Endothelial cell of umbilical vein (primary cell): ENCODE results near the gene SIM1. TPM values are rescaled to one million over a fixed set of nuclear protein-coding genes. Genes with fewer than 3 reads are reported as not detected.

Source experiments
- BruUV-seq: library from RNA; stranded (reverse); fragments of 400-500 nt; replicated peaks from 2 replicates; lab custom pipeline; 2021; lab: Mats Ljungman, UMichigan
- CTCF ChIA-PET: fragments of 300-600, 350-600 bp; sonication (Branson Sonifier 250); formaldehyde crosslinking; loops from one replicate; lab custom pipeline; 2021; ENCODE audit warnings: antibody characterized with exemption, inconsistent platforms; lab: Charles Lee
- POLR2A ChIA-PET: fragments of 300-600, 350-600 bp; sonication (Branson Sonifier 250); formaldehyde crosslinking; loops from one replicate; lab custom pipeline; 2021; ENCODE audit warnings: antibody characterized with exemption, inconsistent platforms; lab: Charles Lee
- DNase-seq: peaks from one replicate; pipeline ENCODE4 v3.0.0-alpha.2; 2011; ENCODE audit warnings: low read depth, low spot score
- FAIRE-seq: peaks from 2 replicates; lab custom pipeline; 2011; peaks lifted over from hg19 to GRCh38; lab: Jason Lieb, UNC
- H2AFZ ChIP-seq: 2 replicates; pipeline ENCODE4 v1.6.0; 2012; ENCODE audit warnings: low read depth, low read length, control low read depth, inconsistent platforms
- H3K27ac ChIP-seq: 2 replicates; pipeline ENCODE4 v1.5.1; 2011; ENCODE audit warnings: low read depth, mild to moderate bottlenecking, control low read depth, low read length, moderate library complexity; ENCODE audit not compliant: insufficient read depth
- H3K27me3 ChIP-seq, 2 experiments: 2 replicates each; pipeline versions ENCODE4 v1.6.0 to v1.6.1; 2011; ENCODE audit warnings: low read length in 2 of 2, mixed read lengths in 1 of 2; ENCODE audit not compliant: control insufficient read depth in 2 of 2, insufficient read depth in 2 of 2
- H3K36me3 ChIP-seq, 2 experiments: 2 replicates in 1 of 2; 3 replicates in 1 of 2; pipeline ENCODE4 v1.5.1; 2011; ENCODE audit warnings: low read length in 2 of 2, mild to moderate bottlenecking in 1 of 2, moderate library complexity in 1 of 2; ENCODE audit not compliant: control insufficient read depth in 2 of 2, insufficient read depth in 2 of 2; ENCODE audit errors: extremely low read depth in 1 of 2
- H3K4me1 ChIP-seq: 3 replicates; pipeline ENCODE4 v1.5.1; 2011; ENCODE audit warnings: mild to moderate bottlenecking, low read length; ENCODE audit not compliant: control insufficient read depth, insufficient read depth; ENCODE audit errors: extremely low read depth
- H3K4me2 ChIP-seq: 2 replicates; pipeline ENCODE4 v1.6.1; 2011; ENCODE audit warnings: low read length, control low read depth, mixed read lengths; ENCODE audit not compliant: insufficient read depth
- H3K4me3 ChIP-seq, 3 experiments: fragments of 200-600 bp in 1 of 3; sonication (generic), shearing (Covaris generic) in 1 of 3; replicated peaks in 1 of 3; 2 replicates each; pipeline ENCODE4 v1.5.1; 2011 to 2016; ENCODE audit warnings: control low read depth in 3 of 3, low read length in 3 of 3, mild to moderate bottlenecking in 2 of 3, inconsistent platforms in 1 of 3, low read depth in 1 of 3, moderate library complexity in 1 of 3; ENCODE audit not compliant: insufficient read depth in 1 of 3
- H3K79me2 ChIP-seq: 2 replicates; pipeline ENCODE4 v1.6.0; 2012; ENCODE audit warnings: low read length, inconsistent platforms; ENCODE audit not compliant: control insufficient read depth, insufficient read depth
- H3K9ac ChIP-seq: replicated peaks from 2 replicates; pipeline ENCODE3; 2011; ENCODE audit warnings: low read length, control low read depth; ENCODE audit not compliant: insufficient read depth; ENCODE audit errors: extremely low read depth
- H3K9me1 ChIP-seq: replicated peaks from 3 replicates; pipeline ENCODE4 v1.6.0; 2011; ENCODE audit warnings: mild to moderate bottlenecking, low read length; ENCODE audit not compliant: control insufficient read depth, insufficient read depth; ENCODE audit errors: extremely low read depth
- H3K9me3 ChIP-seq: replicated peaks from 2 replicates; pipeline ENCODE4 v1.5.1; 2012; ENCODE audit warnings: low read length, inconsistent platforms; ENCODE audit not compliant: control insufficient read depth, insufficient read depth
- H4K20me1 ChIP-seq: replicated peaks from 2 replicates; pipeline ENCODE3; 2011; ENCODE audit warnings: mild to moderate bottlenecking, low read length; ENCODE audit not compliant: control insufficient read depth, insufficient read depth; ENCODE audit errors: extremely low read depth
- EZH2 ChIP-seq: IDR thresholded peaks from 2 replicates; pipeline ENCODE4 v1.6.1; 2012; ENCODE audit warnings: borderline replicate concordance, low read depth, mild to moderate bottlenecking, moderate library complexity, low read length, inconsistent platforms; ENCODE audit not compliant: severe bottlenecking
- FOS ChIP-seq: IDR thresholded peaks from 2 replicates; pipeline ENCODE4 v1.6.1; 2011; ENCODE audit warnings: mild to moderate bottlenecking, low read length, moderate library complexity, borderline replicate concordance; ENCODE audit not compliant: insufficient read depth
- GATA2 ChIP-seq: IDR thresholded peaks from 2 replicates; pipeline ENCODE4 v1.7.0; 2011; ENCODE audit warnings: low read depth, mild to moderate bottlenecking, moderate library complexity, mixed read lengths, low read length; ENCODE audit not compliant: insufficient read length, insufficient read depth
- JUN ChIP-seq: IDR thresholded peaks from 2 replicates; pipeline ENCODE4 v1.6.1; 2011; ENCODE audit warnings: borderline replicate concordance, low read depth; ENCODE audit not compliant: insufficient read length, insufficient read depth
- MAX ChIP-seq: IDR thresholded peaks from 2 replicates; pipeline ENCODE4 v1.6.1; 2011; ENCODE audit not compliant: insufficient read depth, insufficient read length
- MYC ChIP-seq: IDR thresholded peaks from one replicate; pipeline ENCODE4 v1.6.1; 2011; ENCODE audit warnings: mild to moderate bottlenecking, low read depth, low read length
- POLR2A ChIP-seq: IDR thresholded peaks from 2 replicates; pipeline ENCODE4 v1.6.1; 2012; ENCODE audit warnings: low read depth, mild to moderate bottlenecking, control low read depth, low read length
- POLR2AphosphoS5 ChIP-seq: IDR thresholded peaks from 2 replicates; pipeline ENCODE4 v1.6.1; 2012; ENCODE audit warnings: low read depth, mild to moderate bottlenecking, control low read depth, low read length, moderate library complexity; ENCODE audit not compliant: insufficient read depth
- dilution Hi-C: fragments of 300-500 bp; cut with MboI; formaldehyde crosslinking; loops from one replicate; pipeline ENCODE4 v1.15.0; 2019; ENCODE audit warnings: low sequenced_read_pairs; ENCODE audit not compliant: extremely low pct_ligation_motif_present
- intact Hi-C: fragments of 100-400 bp; cut with micrococcal nuclease; formaldehyde crosslinking; loops from one replicate; pipeline ENCODE4 v1.10.0; 2022
- polyA plus RNA-seq, 4 experiments: library from polyadenylated mRNA; depleted of rRNA in 3 of 4; stranded (reverse) in 3 of 4; unstranded in 1 of 4; fragments of >200 nt; gene quantifications; 2 replicates each; pipeline versions ENCODE4 v1.2.1 to v1.2.3, GENCODE V29; 2011 to 2012; ENCODE audit warnings: missing spikeins in 1 of 4
- total RNA-seq: library from RNA; stranded (reverse); gene quantifications from 2 replicates; pipeline ENCODE4 v1.2.3, GENCODE V29; 2021
- TF ChIP-seq, protein P1 (sequence below), 2 donors: IDR thresholded peaks; 1 replicate in 1 of 2; 2 replicates in 1 of 2; pipeline ENCODE4 v1.5.1; 2011; ENCODE audit warnings: low read length in 2 of 2, mild to moderate bottlenecking in 2 of 2, moderate library complexity in 2 of 2, control low read depth in 1 of 2, inconsistent platforms in 1 of 2, low read depth in 1 of 2; ENCODE audit not compliant: insufficient read depth in 1 of 2; ENCODE audit errors: extremely low read depth in 1 of 2

Gene SIM1
- total and polyA plus RNA-seq, 2 donors (not counting 3 experiments of a cell fraction or from before 2014, with no cell fraction given): 0.14 to 0.29 TPM

- H3K27me3 ChIP-seq: no peaks in the 10 kb centered on the region
- no TSS peak for BruUV-seq
- H4K20me1 ChIP-seq: no peaks in the 10 kb centered on the region
- H3K4me2 ChIP-seq: no peak overlapping the region
- H3K9me1 ChIP-seq: no peaks in the 10 kb centered on the region
- DNase-seq (peak; percentile 63), FAIRE-seq (peak; percentile 79)
- TF ChIP-seq POLR2AphosphoS5 (peak; percentile 58), JUN (peak; percentile 47), FOS (no peak)
- CTCF ChIA-PET: interaction anchor here (1.1 kb wide), 1 partner anchor 159 kb away, joined by 4 read pairs; no protein-coding TSS in a partner anchor
- H3K79me2 ChIP-seq: no peaks in the 10 kb centered on the region
- peaks cover 10% of the 10 kb centered on the region for H3K4me1 ChIP-seq
- H3K27ac ChIP-seq: peak overlapping the region; percentile 56
- peak overlapping the region; percentile 60 for H2AFZ ChIP-seq
- dilution Hi-C loops (no loop called here), intact Hi-C loops (no loop called here)
- peak overlapping the region; percentile 11 for H3K9ac ChIP-seq
- H3K9me3 ChIP-seq: no peaks in the 10 kb centered on the region
- POLR2A ChIA-PET: no interaction called here
- peaks cover 0 to 3% of the 10 kb centered on the region in 2 experiments for H3K36me3 ChIP-seq
- H3K4me3 ChIP-seq: no peak overlapping the region
Measured at GRCh38 chr6:100504786-100505737, 40.3 kb upstream of the SIM1 start.

- Histone ChIP-seq H3K79me2 (no peaks in the 10 kb centered on the region), H3K27ac (no peak overlapping the region), H3K9me1 (no peaks in the 10 kb centered on the region), H3K4me1 (peaks cover 10% of the 10 kb centered on the region), H2AFZ (no peak overlapping the region), H3K36me3 (no peaks in the 10 kb centered on the region), H3K4me3 (no peak overlapping the region), H3K4me2 (no peak overlapping the region), H3K27me3 (no peaks in the 10 kb centered on the region), H3K9ac (no peak overlapping the region), H3K9me3 (no peaks in the 10 kb centered on the region), H4K20me1 (no peaks in the 10 kb centered on the region)
- intact Hi-C loops: no loop called here
- TF ChIP-seq POLR2AphosphoS5: no peak
- TF ChIP-seq JUN: no peak
- no peak for TF ChIP-seq MYC
- TF ChIP-seq, protein P1, sequence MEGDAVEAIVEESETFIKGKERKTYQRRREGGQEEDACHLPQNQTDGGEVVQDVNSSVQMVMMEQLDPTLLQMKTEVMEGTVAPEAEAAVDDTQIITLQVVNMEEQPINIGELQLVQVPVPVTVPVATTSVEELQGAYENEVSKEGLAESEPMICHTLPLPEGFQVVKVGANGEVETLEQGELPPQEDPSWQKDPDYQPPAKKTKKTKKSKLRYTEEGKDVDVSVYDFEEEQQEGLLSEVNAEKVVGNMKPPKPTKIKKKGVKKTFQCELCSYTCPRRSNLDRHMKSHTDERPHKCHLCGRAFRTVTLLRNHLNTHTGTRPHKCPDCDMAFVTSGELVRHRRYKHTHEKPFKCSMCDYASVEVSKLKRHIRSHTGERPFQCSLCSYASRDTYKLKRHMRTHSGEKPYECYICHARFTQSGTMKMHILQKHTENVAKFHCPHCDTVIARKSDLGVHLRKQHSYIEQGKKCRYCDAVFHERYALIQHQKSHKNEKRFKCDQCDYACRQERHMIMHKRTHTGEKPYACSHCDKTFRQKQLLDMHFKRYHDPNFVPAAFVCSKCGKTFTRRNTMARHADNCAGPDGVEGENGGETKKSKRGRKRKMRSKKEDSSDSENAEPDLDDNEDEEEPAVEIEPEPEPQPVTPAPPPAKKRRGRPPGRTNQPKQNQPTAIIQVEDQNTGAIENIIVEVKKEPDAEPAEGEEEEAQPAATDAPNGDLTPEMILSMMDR (IDR thresholded peaks at IDR 0.05; ENCODE audit: extremely low read depth in 1 of 2, insufficient read depth in 1 of 2, low read depth in 1 of 2, low read length in 2 of 2): no peak
- no peak for TF ChIP-seq EZH2
- TF ChIP-seq MAX: no peak
- no peak for TF ChIP-seq POLR2A
- TF ChIP-seq GATA2: no peak
- TF ChIP-seq FOS: no peak
- dilution Hi-C loops: no loop called here
- ChIA-PET CTCF (interaction anchor here (0.7 to 1.4 kb wide), 5 partner anchors 9 to 395 kb away, joined by 3 to 4 read pairs (median 3); no protein-coding TSS in a partner anchor), POLR2A (no interaction called here)
- no peak for DNase-seq
- FAIRE-seq: no peak
- BruUV-seq: no TSS peak
Measured at GRCh38 chr6:100503043-100503705, 38.5 kb upstream of the SIM1 start.
